ENCODE data around the gene HPS3.

DNA sequence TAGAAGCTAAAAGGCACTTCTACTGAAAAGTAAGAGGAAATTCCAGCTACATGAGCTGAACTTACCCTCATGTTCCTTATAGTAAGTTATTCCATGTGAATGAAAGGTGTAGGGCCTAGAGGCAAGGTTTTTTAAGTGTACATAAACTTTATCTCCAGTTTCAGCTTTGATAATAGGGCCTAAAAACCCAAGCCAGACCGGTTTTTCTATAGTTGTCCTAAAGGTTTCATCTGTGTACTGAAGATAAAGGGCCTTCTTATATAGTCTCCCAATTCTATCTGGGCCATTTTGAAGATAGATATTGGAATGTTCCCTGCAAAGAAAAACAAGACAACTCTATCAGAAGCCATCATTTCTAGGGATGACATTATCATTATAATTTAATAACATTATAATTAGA, 82.9 kb downstream of the HPS3 start:
- TF ChIP-seq EZH2 (IDR thresholded peaks at IDR 0.05; ENCODE audit: insufficient read depth, poor library complexity, severe bottlenecking) (no peak), EZH2phosphoT487 (IDR thresholded peaks at IDR 0.05; ENCODE audit: insufficient read depth, low read depth) (no peak)
